ENCODE data around the gene CD79A.
A peak's percentile ranks its signal among the peaks of the same experiment; 100 is the strongest.
"Not testable (repeated sequence)": the region's sequence is repeated elsewhere in the genome, so short reads cannot be mapped to it uniquely, and the experiment has no call there.

CD79A gene

DNA sequence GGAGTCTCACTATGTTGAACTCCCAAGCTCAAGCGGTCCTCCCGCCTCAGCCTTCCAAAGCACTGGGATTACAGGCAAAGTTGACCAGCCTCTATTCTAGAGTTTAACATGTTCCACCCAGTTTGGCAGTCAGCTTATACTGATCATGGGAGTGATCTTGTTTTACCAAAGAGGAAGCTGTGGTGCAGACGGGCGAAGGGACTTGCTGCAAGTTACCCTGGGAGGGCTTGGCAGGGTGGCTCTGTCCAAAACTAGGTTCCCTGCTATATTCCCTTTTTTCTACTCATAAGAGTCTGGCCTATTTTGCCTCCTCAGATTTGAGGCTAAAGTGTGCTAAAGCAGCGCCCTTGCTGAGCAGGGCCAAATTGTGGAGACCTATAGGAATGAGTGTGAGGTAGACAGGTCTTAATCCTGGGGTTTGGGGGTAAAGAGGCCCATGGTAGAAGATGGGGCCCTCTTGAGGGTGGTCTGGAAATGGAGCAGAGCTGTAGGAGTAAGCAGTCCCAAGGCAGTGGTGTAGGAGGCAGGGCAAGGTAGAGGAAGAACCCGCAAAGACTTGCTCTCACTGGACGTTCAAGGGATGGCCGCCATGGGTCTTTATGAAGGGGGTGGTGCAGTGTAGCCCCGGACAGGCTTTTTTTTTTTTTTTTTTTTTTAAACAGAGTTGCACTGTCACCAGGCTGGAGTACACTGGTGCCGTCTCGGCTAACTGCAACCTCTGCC is 13.7 kb upstream of the CD79A start:
- DNase-seq: no peak

GRCh38 chr19:41864374-41864773 is 12.7 kb upstream of the CD79A start:
- no peak for DNase-seq

DNA sequence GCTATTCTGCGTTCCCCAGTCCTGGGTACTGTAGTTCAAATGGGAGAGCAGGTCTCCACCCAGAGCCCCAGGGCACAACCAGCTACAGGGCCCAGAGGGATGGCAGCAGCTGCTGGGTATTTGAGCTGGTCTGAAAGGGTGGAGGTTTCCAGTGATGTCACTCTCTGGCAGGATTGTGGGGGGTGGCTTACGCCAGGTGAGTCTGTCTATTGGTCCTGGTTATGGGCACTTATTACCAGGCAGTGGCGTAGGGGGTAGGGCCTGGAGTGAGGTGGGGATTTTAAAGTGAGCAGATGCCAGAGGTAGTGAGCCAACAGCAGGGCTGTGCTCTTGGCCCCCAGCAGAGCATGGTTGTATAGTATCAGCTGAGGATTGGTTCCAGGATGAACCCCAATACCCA is 10.8 kb upstream of the CD79A start:
- DNase-seq: peak; percentile 56

- peak; percentile 45 for DNase-seq
Observed at GRCh38 chr19:41868120-41868988, 8.7 kb upstream of the CD79A start.

DNA sequence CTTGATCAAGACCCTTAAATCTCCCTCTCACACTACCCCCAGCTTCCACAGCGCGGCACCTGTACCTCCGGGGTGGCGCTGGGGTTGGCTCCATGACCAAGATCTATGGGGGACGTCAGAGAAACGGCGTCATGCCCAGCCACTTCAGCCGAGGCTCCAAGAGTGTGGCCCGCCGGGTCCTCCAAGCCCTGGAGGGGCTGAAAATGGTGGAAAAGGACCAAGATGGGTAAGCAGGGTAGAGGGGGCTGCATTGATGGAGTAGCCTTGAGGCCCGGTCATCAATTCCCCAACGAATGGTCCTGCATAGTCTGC is 8.1 kb upstream of the CD79A start:
- DNase-seq: peak; percentile 49

- peak; percentile 61 for DNase-seq
Observed at GRCh38 chr19:41869374-41869955, 7.6 kb upstream of the CD79A start.

DNA sequence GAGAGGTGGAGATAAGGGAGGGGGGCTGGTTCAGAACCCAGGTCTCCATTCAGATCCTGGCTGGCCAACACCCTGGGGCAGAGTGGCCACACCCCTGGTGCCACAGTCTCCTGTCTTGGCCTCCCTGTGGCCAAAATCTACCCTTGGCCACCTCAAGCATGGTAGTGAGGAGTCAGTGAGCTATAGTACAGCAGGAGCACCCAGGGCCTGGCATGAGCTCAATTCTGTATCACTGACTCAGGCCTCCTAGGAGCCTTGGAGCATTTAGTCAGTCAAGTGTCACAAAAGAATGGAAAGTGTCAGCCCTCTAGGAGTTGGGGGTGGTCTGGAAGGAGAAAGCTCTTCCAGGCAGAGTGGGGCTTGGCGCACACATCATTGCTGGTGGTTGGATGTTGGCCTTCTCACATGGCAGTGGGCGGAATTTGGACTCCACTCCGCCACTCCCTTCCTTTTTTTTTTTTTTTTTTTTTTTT is 6.6 kb upstream of the CD79A start:
- peak; percentile 51 for DNase-seq

DNA sequence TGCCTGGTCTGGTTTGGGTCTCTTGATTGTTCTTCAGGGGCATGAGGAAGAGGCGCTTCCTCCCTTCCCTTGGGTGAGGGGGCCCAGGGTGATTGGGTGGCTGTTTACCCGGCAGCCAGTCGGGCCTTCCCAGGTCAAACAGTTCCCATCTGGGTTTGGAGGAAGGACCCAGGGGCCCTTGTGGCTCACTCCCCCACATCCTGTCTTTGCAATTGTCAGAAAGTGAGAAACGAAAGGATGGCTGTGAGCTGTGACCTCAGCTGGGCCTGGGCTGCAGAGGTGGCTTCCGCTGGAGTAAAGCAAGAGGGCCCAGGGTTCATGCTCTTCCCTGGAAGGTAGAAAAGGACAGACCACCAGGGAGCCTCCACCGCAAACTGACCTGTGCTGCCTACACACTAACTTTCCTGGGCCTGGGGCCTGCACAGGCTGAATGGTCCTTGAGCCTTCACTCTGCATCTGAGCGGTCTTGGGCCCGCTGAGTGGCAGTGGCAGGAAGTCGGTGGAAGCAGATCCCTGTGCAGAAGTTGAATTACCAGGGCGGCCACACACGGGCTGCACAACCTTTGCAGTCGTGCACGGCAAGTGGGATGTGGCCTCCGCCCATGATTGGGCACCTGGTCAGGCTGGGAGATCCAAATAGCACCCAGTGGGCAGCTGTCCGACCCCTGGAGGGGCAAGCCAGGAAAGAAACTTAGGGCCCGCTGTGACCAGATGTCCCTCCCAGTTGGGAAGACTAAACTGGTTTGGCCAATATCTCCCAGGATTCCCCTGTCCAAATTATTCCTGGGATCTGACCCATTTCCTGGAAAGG is 5.3 kb upstream of the CD79A start:
- DNase-seq: peak; percentile 62

- DNase-seq: peak; percentile 55
Observed at GRCh38 chr19:41872384-41872774, 4.7 kb upstream of the CD79A start.

GRCh38 chr19:41872775-41873647 is 4.1 kb upstream of the CD79A start:
- peak; percentile 95 for DNase-seq

- not testable (repeated sequence) for DNase-seq
Observed at GRCh38 chr19:41875973-41876372, 1.1 kb upstream of the CD79A start.

DNA sequence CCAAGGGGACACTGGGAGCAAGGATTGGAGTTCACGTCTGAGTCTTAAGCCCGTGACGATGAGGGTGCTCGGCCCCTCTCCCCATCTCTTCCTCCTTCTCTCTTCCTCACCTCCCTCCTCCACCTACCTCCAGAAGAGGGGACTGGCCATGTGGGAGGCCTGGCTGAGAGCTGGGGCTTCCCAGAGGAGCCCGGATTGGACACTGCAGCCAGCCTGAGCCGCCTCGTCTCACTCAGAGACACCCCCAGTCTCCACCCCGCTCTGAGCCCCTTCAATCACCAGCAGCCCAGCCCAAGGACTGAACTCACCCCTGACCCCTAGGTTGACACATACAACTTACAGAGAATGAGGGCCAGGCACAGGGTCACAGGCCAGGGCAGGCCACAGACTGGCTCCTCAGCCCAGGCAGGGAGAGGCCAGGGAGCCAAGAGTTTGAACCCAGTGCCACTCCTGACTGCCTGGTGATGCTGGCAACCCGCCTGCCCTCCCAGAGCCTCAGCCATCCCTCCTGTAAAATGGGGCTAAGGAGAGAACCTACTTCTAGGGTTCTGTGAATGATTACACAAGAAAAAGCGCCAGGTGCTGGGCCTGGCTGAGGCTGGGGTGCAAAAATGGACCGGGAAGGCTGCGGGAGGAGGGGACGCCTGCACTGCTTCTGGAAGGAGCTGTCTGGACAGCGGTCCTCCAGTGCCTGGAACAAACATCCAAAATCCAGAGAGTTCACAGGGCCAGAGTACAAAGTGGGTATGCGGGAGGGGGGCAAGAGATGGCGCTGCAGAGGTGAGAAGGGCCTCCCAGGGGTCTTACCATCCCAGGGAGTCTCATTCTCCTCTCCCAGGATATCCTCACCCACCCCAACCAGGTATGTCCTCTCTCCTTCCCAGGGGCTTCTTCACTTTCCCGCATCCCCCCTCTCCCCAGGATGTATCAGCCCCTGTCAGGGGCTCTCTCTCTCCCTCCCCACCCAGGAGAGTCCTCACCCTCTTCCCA is 1.1 kb downstream of the CD79A start:
- DNase-seq: peak; percentile 46

- DNase-seq: peak; percentile 48
Observed at GRCh38 chr19:41879080-41879479, 2.0 kb downstream of the CD79A start.

- no peak for DNase-seq
Observed at GRCh38 chr19:41879670-41880328, 2.7 kb downstream of the CD79A start.

DNA sequence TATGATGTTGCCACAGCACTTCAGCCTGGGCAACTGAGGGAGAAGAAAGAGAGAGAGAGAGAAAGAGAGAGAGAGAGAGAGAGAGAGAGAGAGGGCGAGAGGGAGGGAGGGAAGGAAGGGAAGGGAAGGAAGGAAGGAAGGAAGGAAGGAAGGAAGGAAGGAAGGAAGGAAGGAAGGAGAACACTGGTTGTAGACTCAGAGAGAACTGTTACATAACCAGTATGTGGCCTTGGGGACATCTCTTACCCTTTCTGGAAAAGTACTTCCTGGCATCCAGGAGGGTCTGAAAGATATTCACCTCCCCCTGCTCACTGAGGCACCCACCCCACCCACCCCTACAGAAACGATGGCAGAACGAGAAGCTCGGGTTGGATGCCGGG is 3.2 kb downstream of the CD79A start:
- no peak for DNase-seq

GRCh38 chr19:41882568-41883462 is 5.7 kb downstream of the CD79A start, which contains the start of gene ARHGEF1:
ARHGEF1 (plus strand) TSS chr19:41883184; CDS start chr19:41888083, 4,899 bp downstream.
- no peak for DNase-seq

GRCh38 chr19:41883463-41883820 is 6.4 kb downstream of the CD79A start:
- no peak for DNase-seq

GRCh38 chr19:41883821-41884733 is 7.0 kb downstream of the CD79A start:
- peak; percentile 98 for DNase-seq

Data from islet precursor cell (in vitro differentiated cells).